Measurements from ENCODE around the gene SLC44A2. TPM values are rescaled to one million over a fixed set of nuclear protein-coding genes. Genes with fewer than 3 reads are reported as not detected.

Gene SLC44A2
- total RNA-seq, 1 experiment from 2014 or later, result 31.5 TPM

GRCh38 chr19:10603084-10603872 lies 22.1 kb upstream of the SLC44A2 start:
- ChIA-PET POLR2A (no interaction called here), CTCF (no interaction called here)
- no peak for DNase-seq (ENCODE audit: low read depth, low spot score)
- in situ Hi-C loops (cut with HindIII; ENCODE audit: low pct_unique_long_range_greater_than_20kb, low sequenced_read_pairs), result no loop called here
- Histone ChIP-seq H3K9me3 (ENCODE audit: control insufficient read depth, insufficient read depth, low read depth, low read length) (no peaks in the 10 kb centered on the region), H3K4me1 (ENCODE audit: control insufficient read depth, insufficient read depth, low read length) (peaks cover 16% of the 10 kb centered on the region), H3K27ac (ENCODE audit: low read length) (peak overlapping the region; percentile 68), H3K4me3 (ENCODE audit: low read depth in 2 of 2, low read length in 2 of 2) (peak overlapping the region; percentile 63 to 71), H3K36me3 (ENCODE audit: control insufficient read depth, insufficient read depth, low read length) (no peaks in the 10 kb centered on the region), H3K27me3 (ENCODE audit: control insufficient read depth, insufficient read depth, low read length) (no peaks in the 10 kb centered on the region)
- no TSS peak for BruUV-seq (replicated peaks)
- ATAC-seq, result no peak
- TF ChIP-seq SIN3A (IDR thresholded peaks at IDR 0.05; ENCODE audit: borderline replicate concordance, insufficient read depth, low read depth, low read length) (no peak), POLR2AphosphoS5 (IDR thresholded peaks at IDR 0.05; ENCODE audit: low read depth, low read length) (no peak), CTCF (IDR thresholded peaks at IDR 0.05) (no peak), REST (IDR thresholded peaks at IDR 0.05; ENCODE audit: insufficient read depth in 1 of 2, low read depth in 2 of 2, low read length in 1 of 2) (no peak), TCF7L2 (IDR thresholded peaks at IDR 0.05; ENCODE audit: low read depth, low read length) (no peak)
- intact Hi-C loops (cut with micrococcal nuclease; ENCODE audit: unreplicated experiment), result no loop called here

- in situ Hi-C loops (cut with HindIII; ENCODE audit: low pct_unique_long_range_greater_than_20kb, low sequenced_read_pairs), result no loop called here
- no peak for ATAC-seq
- Histone ChIP-seq H3K27me3 (ENCODE audit: control insufficient read depth, insufficient read depth, low read length) (no peaks in the 10 kb centered on the region), H3K36me3 (ENCODE audit: control insufficient read depth, insufficient read depth, low read length) (no peaks in the 10 kb centered on the region), H3K9me3 (ENCODE audit: control insufficient read depth, insufficient read depth, low read depth, low read length) (no peaks in the 10 kb centered on the region), H3K27ac (ENCODE audit: low read length) (no peak overlapping the region), H3K4me1 (ENCODE audit: control insufficient read depth, insufficient read depth, low read length) (peaks cover 16% of the 10 kb centered on the region), H3K4me3 (ENCODE audit: low read depth in 2 of 2, low read length in 2 of 2) (no peak overlapping the region)
- TSS peak; percentile 73 for BruUV-seq (replicated peaks)
- DNase-seq (ENCODE audit: low read depth, low spot score), result no peak
- POLR2A ChIA-PET, result interaction anchor here (0.6 kb wide), 1 partner anchor 17 kb away, joined by 13 read pairs; no protein-coding TSS in a partner anchor
- CTCF ChIA-PET, result interaction anchor here (0.5 to 0.7 kb wide), 2 partner anchors 40 to 55 kb away, joined by 3 read pairs; no protein-coding TSS in a partner anchor
- intact Hi-C loops (cut with micrococcal nuclease; ENCODE audit: unreplicated experiment), result no loop called here
- no peak for TF ChIP-seq CTCF (IDR thresholded peaks at IDR 0.05)
- no peak for TF ChIP-seq POLR2AphosphoS5 (IDR thresholded peaks at IDR 0.05; ENCODE audit: low read depth, low read length)
Observed at GRCh38 chr19:10603873-10604459, 21.4 kb upstream of the SLC44A2 start.
